ENCODE results near the gene MED12.

GRCh38 chrX:71184092-71184491 lies 65.7 kb downstream of the MED12 start:
- TF ChIP-seq CTCF (IDR thresholded peaks at IDR 0.05; ENCODE audit: insufficient read depth, low read length, poor library complexity, severe bottlenecking) (no peak), EZH2phosphoT487 (conservative IDR thresholded peaks at IDR 0.05; ENCODE audit: low read length) (no peak)

All from SU-DHL-6 (cell line).